ENCODE data around the gene TYR. TPM values are rescaled to one million over a fixed set of nuclear protein-coding genes. Genes with fewer than 3 reads are reported as not detected.

The TYR gene
- not detected for total RNA-seq

DNA sequence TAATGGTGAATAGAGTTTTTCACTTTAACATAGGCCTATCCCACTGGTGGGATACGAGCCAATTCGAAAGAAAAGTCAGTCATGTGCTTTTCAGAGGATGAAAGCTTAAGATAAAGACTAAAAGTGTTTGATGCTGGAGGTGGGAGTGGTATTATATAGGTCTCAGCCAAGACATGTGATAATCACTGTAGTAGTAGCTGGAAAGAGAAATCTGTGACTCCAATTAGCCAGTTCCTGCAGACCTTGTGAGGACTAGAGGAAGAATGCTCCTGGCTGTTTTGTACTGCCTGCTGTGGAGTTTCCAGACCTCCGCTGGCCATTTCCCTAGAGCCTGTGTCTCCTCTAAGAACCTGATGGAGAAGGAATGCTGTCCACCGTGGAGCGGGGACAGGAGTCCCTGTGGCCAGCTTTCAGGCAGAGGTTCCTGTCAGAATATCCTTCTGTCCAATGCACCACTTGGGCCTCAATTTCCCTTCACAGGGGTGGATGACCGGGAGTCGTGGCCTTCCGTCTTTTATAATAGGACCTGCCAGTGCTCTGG, at the start of gene TYR:
TSS of gene TYR (plus strand) at position 185 of the 541 bp plus-strand sequence. CDS start at position 264, 79 bp downstream.
- Mint-ChIP-seq H3K4me3 (no peak within 1 kb of the TSS), H3K4me1 (ENCODE audit: low read depth) (no peaks in the 10 kb centered on the region), H3K27me3 (ENCODE audit: low read depth) (no peaks in the 10 kb centered on the region), H3K9me3 (ENCODE audit: insufficient read depth) (no peaks in the 10 kb centered on the region), H3K27ac (no peak within 1 kb of the TSS), H3K36me3 (ENCODE audit: low read depth) (no peaks in the 10 kb centered on the region)
- DNase-seq (no peak), ATAC-seq (no peak)
- POLR2A ChIA-PET, result no interaction called here
- CTCF ChIA-PET, result no interaction called here

DNA sequence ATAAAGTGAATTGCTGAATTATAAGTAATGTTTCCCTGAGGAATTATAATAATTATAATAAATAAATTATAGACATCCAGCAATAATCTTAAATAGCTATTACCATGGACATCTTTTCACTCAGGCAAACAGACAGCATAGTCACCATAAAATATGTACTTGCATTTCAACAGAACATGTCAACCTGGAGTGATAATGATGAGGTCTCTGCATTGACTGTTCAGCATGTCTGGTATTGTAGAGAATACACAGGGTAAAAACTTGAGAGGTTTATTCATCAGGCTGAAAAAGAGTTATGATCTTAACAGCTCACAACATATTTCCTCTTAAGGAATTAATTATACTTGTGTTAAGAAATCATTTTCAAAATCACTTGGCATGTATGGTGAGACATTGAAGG, 41.1 kb upstream of the TYR start:
- ChIA-PET CTCF (no interaction called here), POLR2A (no interaction called here)
- no peaks in the 10 kb centered on the region for H3K27me3 Mint-ChIP-seq (ENCODE audit: low read depth)
- H3K9me3 Mint-ChIP-seq (ENCODE audit: insufficient read depth), result no peaks in the 10 kb centered on the region
- DNase-seq, result no peak
- no peaks in the 10 kb centered on the region for H3K36me3 Mint-ChIP-seq (ENCODE audit: low read depth)
- no peak overlapping the region for H3K27ac Mint-ChIP-seq
- ATAC-seq, result no peak
- H3K4me3 Mint-ChIP-seq, result no peak overlapping the region
- no peaks in the 10 kb centered on the region for H3K4me1 Mint-ChIP-seq (ENCODE audit: low read depth)

DNA sequence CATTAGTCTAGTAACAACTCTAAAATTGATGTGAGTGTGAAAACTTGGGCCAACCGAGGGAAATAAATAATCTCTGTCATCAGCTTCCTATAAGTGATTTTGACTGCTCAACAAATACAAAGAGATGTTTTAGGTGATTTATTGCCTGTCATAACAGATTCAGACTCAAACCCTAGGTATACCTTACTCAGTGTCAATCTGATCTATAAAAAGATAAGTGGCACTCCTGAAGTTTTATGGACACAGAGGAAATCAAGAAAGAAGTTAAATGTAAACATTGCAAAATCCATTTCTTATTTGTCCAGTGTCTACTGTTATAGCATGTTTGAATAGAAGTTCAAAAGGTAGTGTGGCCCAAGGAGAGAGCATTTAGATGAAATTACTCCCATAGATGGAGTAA, 30.4 kb upstream of the TYR start:
- H3K4me3 Mint-ChIP-seq, result no peak overlapping the region
- H3K9me3 Mint-ChIP-seq (ENCODE audit: insufficient read depth), result no peaks in the 10 kb centered on the region
- no peak for DNase-seq
- POLR2A ChIA-PET, result no interaction called here
- H3K27me3 Mint-ChIP-seq (ENCODE audit: low read depth), result peaks cover 2% of the 10 kb centered on the region
- H3K36me3 Mint-ChIP-seq (ENCODE audit: low read depth), result no peaks in the 10 kb centered on the region
- no peaks in the 10 kb centered on the region for H3K4me1 Mint-ChIP-seq (ENCODE audit: low read depth)
- no peak for ATAC-seq
- no peak overlapping the region for H3K27ac Mint-ChIP-seq
- CTCF ChIA-PET, result no interaction called here

DNA sequence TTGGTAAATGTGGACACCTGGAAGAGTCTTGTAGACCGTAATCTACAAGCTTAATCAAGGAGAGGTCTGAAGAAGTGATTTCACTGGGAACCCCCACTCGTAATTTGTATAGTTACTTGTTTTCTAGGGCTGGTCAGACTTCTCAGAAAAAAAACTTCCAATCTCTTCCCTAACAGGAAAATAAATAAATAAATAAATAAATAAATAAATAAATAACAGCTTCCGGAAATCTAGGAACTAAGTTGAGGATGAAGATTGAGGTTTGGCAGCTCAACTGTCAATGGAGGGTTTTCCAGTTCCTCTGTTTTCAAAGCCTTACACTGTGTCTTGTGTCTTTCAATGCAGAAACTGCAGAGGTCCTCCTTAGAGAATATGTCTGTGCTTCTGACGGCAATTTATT, 17.7 kb upstream of the TYR start:
- Mint-ChIP-seq H3K27me3 (ENCODE audit: low read depth) (no peaks in the 10 kb centered on the region), H3K27ac (no peak overlapping the region), H3K36me3 (ENCODE audit: low read depth) (no peaks in the 10 kb centered on the region), H3K9me3 (ENCODE audit: insufficient read depth) (no peaks in the 10 kb centered on the region), H3K4me1 (ENCODE audit: low read depth) (no peaks in the 10 kb centered on the region), H3K4me3 (no peak overlapping the region)
- CTCF ChIA-PET, result no interaction called here
- POLR2A ChIA-PET, result no interaction called here
- ATAC-seq, result no peak
- DNase-seq, result no peak

DNA sequence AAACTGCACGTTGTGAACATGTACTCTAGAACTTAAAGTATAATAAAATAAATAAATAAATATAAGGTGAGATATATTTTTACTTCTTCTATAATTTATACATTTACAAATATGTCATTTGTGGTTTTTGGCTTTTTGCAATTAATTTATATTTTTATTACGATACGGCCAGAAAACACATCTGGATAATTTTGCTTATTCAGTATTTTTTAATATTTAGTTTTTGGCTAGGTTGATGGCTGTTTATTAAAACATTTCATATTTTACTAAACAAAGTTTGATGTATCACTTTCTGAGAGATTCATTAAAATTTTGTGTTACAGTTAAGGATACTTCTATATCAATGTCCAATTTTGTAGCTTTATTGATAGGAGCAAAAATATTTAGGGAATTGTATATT, 15.7 kb upstream of the TYR start:
- ChIA-PET POLR2A (no interaction called here), CTCF (no interaction called here)
- H3K36me3 Mint-ChIP-seq (ENCODE audit: low read depth), result no peaks in the 10 kb centered on the region
- H3K27ac Mint-ChIP-seq, result no peak overlapping the region
- no peaks in the 10 kb centered on the region for H3K27me3 Mint-ChIP-seq (ENCODE audit: low read depth)
- ATAC-seq (no peak), DNase-seq (no peak)
- no peaks in the 10 kb centered on the region for H3K4me1 Mint-ChIP-seq (ENCODE audit: low read depth)
- H3K4me3 Mint-ChIP-seq, result no peak overlapping the region
- H3K9me3 Mint-ChIP-seq (ENCODE audit: insufficient read depth), result no peaks in the 10 kb centered on the region

DNA sequence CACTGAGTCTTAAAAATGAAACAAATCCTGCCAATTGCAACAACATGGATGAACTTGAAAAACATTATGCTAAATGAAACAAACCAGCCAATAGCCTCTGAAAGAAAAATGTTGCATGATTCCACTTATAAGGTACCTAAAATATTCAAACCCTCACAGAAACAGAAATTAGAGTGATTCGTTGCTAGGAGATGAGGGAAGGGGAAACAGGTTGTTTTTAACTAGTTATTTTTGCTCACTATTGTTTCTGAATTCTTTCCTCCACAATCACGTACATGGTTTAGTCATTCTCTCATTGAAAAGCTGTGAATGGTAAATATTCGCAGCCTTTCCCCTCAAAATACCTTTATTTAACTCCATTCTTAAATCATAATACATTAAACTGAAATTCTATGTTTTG, 14.0 kb upstream of the TYR start:
- no peak overlapping the region for H3K4me3 Mint-ChIP-seq
- no peaks in the 10 kb centered on the region for H3K4me1 Mint-ChIP-seq (ENCODE audit: low read depth)
- ATAC-seq (no peak), DNase-seq (no peak)
- no peaks in the 10 kb centered on the region for H3K36me3 Mint-ChIP-seq (ENCODE audit: low read depth)
- POLR2A ChIA-PET, result no interaction called here
- CTCF ChIA-PET, result no interaction called here
- no peak overlapping the region for H3K27ac Mint-ChIP-seq
- no peaks in the 10 kb centered on the region for H3K27me3 Mint-ChIP-seq (ENCODE audit: low read depth)
- H3K9me3 Mint-ChIP-seq (ENCODE audit: insufficient read depth), result no peaks in the 10 kb centered on the region

DNA sequence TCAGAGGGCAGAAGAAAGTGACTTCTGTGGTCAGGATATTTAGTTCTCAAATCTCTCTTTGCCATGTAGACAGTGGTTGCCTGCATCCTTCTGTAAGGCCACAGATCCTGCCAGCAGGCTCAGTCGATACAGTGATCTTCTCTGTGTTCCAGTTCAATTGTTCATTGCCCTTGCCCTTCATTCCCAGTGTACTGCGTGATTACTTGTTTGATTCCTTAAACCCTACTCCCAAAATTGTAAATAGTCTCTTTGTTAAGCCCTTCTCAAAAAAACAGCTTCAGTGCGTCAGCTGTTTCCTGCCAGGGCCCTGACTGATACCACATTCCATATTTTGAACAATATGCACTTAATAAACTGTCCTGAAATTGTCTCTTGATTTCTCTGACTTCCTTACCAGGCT, 9.3 kb upstream of the TYR start:
- Mint-ChIP-seq H3K36me3 (ENCODE audit: low read depth) (no peaks in the 10 kb centered on the region), H3K27me3 (ENCODE audit: low read depth) (no peaks in the 10 kb centered on the region), H3K9me3 (ENCODE audit: insufficient read depth) (no peaks in the 10 kb centered on the region), H3K4me1 (ENCODE audit: low read depth) (no peaks in the 10 kb centered on the region), H3K27ac (no peak overlapping the region), H3K4me3 (no peak overlapping the region)
- ATAC-seq (no peak), DNase-seq (no peak)
- ChIA-PET CTCF (no interaction called here), POLR2A (no interaction called here)

DNA sequence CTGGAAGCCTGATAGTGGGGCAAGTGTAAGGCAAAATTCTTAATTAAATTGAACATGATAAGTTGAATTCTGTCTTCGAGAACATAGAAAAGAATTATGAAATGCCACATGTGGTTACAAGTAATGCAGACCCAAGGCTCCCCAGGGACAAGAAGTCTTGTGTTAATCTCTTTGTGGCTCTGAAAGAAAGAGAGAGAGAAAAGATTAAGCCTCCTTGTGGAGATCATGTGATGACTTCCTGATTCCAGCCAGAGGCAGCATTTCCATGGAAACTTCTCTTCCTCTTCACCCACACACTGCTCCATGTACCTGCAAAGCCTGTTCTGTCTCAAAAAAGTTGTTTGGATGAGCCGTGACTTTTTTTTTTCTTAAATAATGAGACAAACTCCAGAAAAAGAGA, 1.9 kb upstream of the TYR start:
- no peak for ATAC-seq
- CTCF ChIA-PET, result no interaction called here
- no peak overlapping the region for H3K4me3 Mint-ChIP-seq
- POLR2A ChIA-PET, result no interaction called here
- H3K4me1 Mint-ChIP-seq (ENCODE audit: low read depth), result no peaks in the 10 kb centered on the region
- no peak overlapping the region for H3K27ac Mint-ChIP-seq
- no peaks in the 10 kb centered on the region for H3K36me3 Mint-ChIP-seq (ENCODE audit: low read depth)
- DNase-seq, result no peak
- no peaks in the 10 kb centered on the region for H3K9me3 Mint-ChIP-seq (ENCODE audit: insufficient read depth)
- H3K27me3 Mint-ChIP-seq (ENCODE audit: low read depth), result no peaks in the 10 kb centered on the region

DNA sequence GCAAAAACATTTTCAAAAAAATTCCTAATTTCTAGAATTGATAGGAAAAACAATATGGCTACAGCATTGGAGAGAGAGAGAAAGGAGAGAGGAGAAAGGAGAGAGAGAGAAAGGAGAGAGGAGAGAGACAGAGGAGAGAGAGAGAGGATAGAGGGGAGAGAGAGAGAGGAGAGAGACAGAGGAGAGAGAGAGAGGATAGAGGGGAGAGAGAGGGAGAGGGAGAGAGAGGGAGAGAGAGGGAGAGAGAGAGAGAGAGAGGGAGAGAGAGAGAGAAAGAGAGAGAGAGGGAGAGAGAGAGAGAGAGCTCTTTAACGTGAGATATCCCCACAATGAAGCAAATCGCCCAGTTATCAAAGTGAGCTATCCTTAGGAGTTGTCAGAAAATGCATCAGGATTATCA, 737 bp upstream of the TYR start:
- Mint-ChIP-seq H3K4me3 (no peak overlapping the region), H3K9me3 (ENCODE audit: insufficient read depth) (no peaks in the 10 kb centered on the region), H3K36me3 (ENCODE audit: low read depth) (no peaks in the 10 kb centered on the region), H3K4me1 (ENCODE audit: low read depth) (no peaks in the 10 kb centered on the region), H3K27ac (no peak overlapping the region), H3K27me3 (ENCODE audit: low read depth) (no peaks in the 10 kb centered on the region)
- ATAC-seq (no peak), DNase-seq (no peak)
- POLR2A ChIA-PET, result no interaction called here
- CTCF ChIA-PET, result no interaction called here

DNA sequence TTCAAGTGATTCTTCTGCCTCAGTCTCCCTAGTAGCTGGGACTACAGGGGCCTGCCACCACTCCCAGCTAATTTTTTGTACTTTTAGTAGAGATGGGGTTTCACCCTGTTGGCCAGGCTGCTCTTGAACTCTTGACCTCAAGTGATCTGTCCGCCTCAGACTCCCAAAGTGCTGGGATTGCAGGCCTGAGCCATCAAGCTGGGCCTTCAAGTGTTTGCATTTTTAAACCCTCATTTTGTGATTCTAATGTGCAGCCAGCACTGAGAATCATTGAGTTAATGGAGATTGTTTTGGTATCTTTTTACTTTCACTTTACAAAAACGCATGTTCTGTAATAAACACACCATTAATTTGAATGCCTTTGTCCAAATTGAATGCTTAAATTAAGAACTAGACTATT, 3.4 kb downstream of the TYR start:
- no peaks in the 10 kb centered on the region for H3K36me3 Mint-ChIP-seq (ENCODE audit: low read depth)
- ChIA-PET POLR2A (interaction anchor here (0.6 kb wide), 1 partner anchor 1382 kb away, joined by 3 read pairs; no protein-coding TSS in a partner anchor), CTCF (no interaction called here)
- no peaks in the 10 kb centered on the region for H3K27me3 Mint-ChIP-seq (ENCODE audit: low read depth)
- DNase-seq (no peak), ATAC-seq (no peak)
- no peaks in the 10 kb centered on the region for H3K4me1 Mint-ChIP-seq (ENCODE audit: low read depth)
- no peaks in the 10 kb centered on the region for H3K9me3 Mint-ChIP-seq (ENCODE audit: insufficient read depth)
- no peak overlapping the region for H3K27ac Mint-ChIP-seq
- H3K4me3 Mint-ChIP-seq, result no peak overlapping the region

DNA sequence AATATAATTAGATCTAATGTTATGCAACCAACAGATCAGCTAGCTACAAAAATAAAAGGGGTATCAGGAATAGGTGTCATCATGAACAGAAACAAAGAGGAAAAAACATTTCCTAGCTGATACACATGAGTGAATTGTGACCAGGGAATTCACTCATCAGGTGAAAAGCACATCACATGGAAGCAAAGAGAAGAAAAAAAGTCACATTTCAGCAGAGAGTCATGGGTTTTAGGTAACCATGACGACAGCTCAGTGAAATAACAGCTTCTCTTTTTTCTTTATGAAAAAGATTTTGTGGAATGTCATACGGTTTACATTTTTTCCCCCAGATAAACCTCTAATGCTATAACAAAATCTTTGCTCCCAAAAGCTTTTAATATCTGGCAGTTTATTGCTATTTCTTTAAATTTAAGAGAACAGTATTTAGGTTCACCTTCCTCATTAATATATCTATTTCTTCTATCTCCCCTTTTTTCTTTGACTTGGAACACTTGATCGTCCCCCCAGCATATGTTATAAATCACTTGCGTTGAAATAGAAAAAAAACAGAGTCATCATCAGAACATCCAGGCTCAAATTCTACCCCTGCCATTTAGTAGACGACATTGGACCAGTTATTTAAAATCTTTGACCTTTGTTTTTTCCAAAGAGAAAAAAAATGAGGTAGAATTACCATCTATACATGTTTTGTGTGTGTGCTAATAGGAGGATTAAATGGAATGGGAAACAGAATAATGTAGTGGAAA, 5.3 kb downstream of the TYR start:
- DNase-seq, result no peak
- ChIA-PET POLR2A (no interaction called here), CTCF (no interaction called here)
- no peaks in the 10 kb centered on the region for H3K4me1 Mint-ChIP-seq (ENCODE audit: low read depth)
- no peak overlapping the region for H3K27ac Mint-ChIP-seq
- ATAC-seq, result no peak
- H3K36me3 Mint-ChIP-seq (ENCODE audit: low read depth), result no peaks in the 10 kb centered on the region
- H3K27me3 Mint-ChIP-seq (ENCODE audit: low read depth), result no peaks in the 10 kb centered on the region
- H3K4me3 Mint-ChIP-seq, result no peak overlapping the region
- no peaks in the 10 kb centered on the region for H3K9me3 Mint-ChIP-seq (ENCODE audit: insufficient read depth)

DNA sequence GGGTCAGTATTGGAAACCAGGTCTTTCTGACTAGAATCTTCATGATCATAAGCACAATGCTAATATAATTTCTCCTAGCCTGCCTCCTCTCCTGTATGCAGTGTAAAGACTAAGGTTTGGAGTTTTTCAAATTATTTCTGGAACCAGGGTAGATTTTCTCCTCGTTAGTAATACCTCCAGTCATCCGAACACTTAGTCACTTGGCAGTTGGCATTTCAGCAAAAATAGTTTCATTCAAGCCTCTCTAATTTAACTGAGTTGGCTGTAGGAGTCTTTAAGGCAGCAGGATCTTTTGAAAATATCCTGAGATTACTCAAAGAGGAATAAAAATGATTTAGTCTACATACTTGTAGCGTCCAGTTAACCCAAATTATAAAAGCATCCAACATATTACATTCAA, 6.3 kb downstream of the TYR start:
- H3K9me3 Mint-ChIP-seq (ENCODE audit: insufficient read depth), result no peaks in the 10 kb centered on the region
- H3K27ac Mint-ChIP-seq, result no peak overlapping the region
- no peaks in the 10 kb centered on the region for H3K27me3 Mint-ChIP-seq (ENCODE audit: low read depth)
- H3K36me3 Mint-ChIP-seq (ENCODE audit: low read depth), result no peaks in the 10 kb centered on the region
- ATAC-seq, result no peak
- ChIA-PET POLR2A (no interaction called here), CTCF (no interaction called here)
- H3K4me1 Mint-ChIP-seq (ENCODE audit: low read depth), result no peaks in the 10 kb centered on the region
- H3K4me3 Mint-ChIP-seq, result no peak overlapping the region
- no peak for DNase-seq

DNA sequence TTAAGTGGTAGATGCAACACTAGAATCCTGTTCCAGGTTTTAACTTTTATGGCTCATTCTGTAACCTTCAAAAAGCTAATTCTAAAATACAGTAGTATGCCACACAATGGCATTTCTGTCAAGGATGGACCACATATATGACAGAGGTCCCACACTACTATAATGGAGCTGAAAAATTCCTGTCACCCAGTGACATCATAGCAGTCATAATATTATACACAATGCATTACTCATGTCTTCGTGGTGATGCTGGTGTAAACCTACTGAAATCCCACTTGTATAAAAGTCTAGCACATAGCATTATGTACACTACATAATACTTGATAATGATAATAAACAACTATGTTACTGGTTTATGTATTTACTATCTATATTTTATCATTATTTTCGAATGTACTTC, 12.1 kb downstream of the TYR start:
- H3K4me1 Mint-ChIP-seq (ENCODE audit: low read depth), result no peaks in the 10 kb centered on the region
- ChIA-PET CTCF (no interaction called here), POLR2A (no interaction called here)

More for the DNA sequence above, 12.1 kb downstream of the TYR start:
- no peaks in the 10 kb centered on the region for H3K36me3 Mint-ChIP-seq (ENCODE audit: low read depth)
- H3K4me3 Mint-ChIP-seq, result no peak overlapping the region
- ATAC-seq (no peak), DNase-seq (no peak)
- no peaks in the 10 kb centered on the region for H3K27me3 Mint-ChIP-seq (ENCODE audit: low read depth)
- no peak overlapping the region for H3K27ac Mint-ChIP-seq
- no peaks in the 10 kb centered on the region for H3K9me3 Mint-ChIP-seq (ENCODE audit: insufficient read depth)
